PC-3 (cell line): ENCODE results near the gene CTNNA2. TPM values are rescaled to one million over a fixed set of nuclear protein-coding genes. Genes with fewer than 3 reads are reported as not detected.

ENCODE experiments used
- ATAC-seq: fragments of 200-7000 bp; cut with Tn5 transposase; 2 replicates; pipeline ENCODE4 v1.9.1; 2020; ENCODE audit warnings: mild to moderate bottlenecking, moderate library complexity
- BruUV-seq: library from RNA; stranded (reverse); fragments of 400-500 nt; replicated peaks from 2 replicates; lab custom pipeline; 2021; lab: Mats Ljungman, UMichigan
- CTCF ChIA-PET: fragments of 300-600 bp; sonication (Branson Sonifier 250); formaldehyde crosslinking; loops from one replicate; lab custom pipeline; 2022; ENCODE audit warnings: antibody characterized with exemption; lab: Charles Lee
- POLR2A ChIA-PET: fragments of 300-600 bp; sonication (Branson Sonifier 250); formaldehyde crosslinking; loops from one replicate; lab custom pipeline; 2022; ENCODE audit warnings: antibody characterized with exemption; ENCODE audit not compliant: unreplicated experiment; lab: Charles Lee
- DNase-seq: peaks from one replicate; pipeline ENCODE4 v3.0.0-alpha.2; 2015
- H2AFZ ChIP-seq: fragments of 300-600 bp; sonication (generic); 2 replicates; pipeline ENCODE4 v1.6.0; 2016; ENCODE audit warnings: antibody characterized with exemption, low read length
- H3F3A ChIP-seq: fragments of 300-600 bp; sonication (generic); one replicate; pipeline ENCODE4 v1.6.0; 2017; ENCODE audit warnings: antibody characterized with exemption, low read length, control low read depth, mild to moderate bottlenecking; ENCODE audit not compliant: unreplicated experiment
- H3K27ac ChIP-seq: fragments of 300-600 bp; sonication (generic); 2 replicates; pipeline ENCODE4 v1.5.1; 2016; ENCODE audit warnings: mild to moderate bottlenecking, low read length
- H3K27me3 ChIP-seq: fragments of 300-600 bp; sonication (generic); 2 replicates; pipeline ENCODE4 v1.6.1; 2016; ENCODE audit warnings: low read length, mixed read lengths
- H3K36me3 ChIP-seq: fragments of 300-600 bp; sonication (generic); 2 replicates; pipeline ENCODE4 v1.6.1; 2016; ENCODE audit warnings: low read depth, mixed run types, low read length, mixed read lengths
- H3K4me1 ChIP-seq: fragments of 300-600 bp; sonication (generic); 2 replicates; pipeline ENCODE4 v1.5.1; 2016; ENCODE audit warnings: low read length; ENCODE audit not compliant: insufficient read depth
- H3K4me2 ChIP-seq: fragments of 300-600 bp; sonication (generic); 2 replicates; pipeline ENCODE4 v1.6.0; 2016; ENCODE audit warnings: low read length
- H3K4me3 ChIP-seq: fragments of 300-600 bp; sonication (generic); 2 replicates; pipeline ENCODE4 v1.5.1; 2016; ENCODE audit warnings: mild to moderate bottlenecking, low read length, mixed read lengths
- H3K79me2 ChIP-seq: fragments of 300-600 bp; sonication (generic); 2 replicates; pipeline ENCODE4 v1.6.1; 2017; ENCODE audit warnings: low read length, mixed read lengths
- H3K9ac ChIP-seq: fragments of 300-600 bp; sonication (generic); 2 replicates; pipeline ENCODE4 v1.6.0; 2016; ENCODE audit warnings: mild to moderate bottlenecking, low read length
- H3K9me2 ChIP-seq: fragments of 300-600 bp; sonication (generic); replicated peaks from 2 replicates; pipeline ENCODE4 v1.6.1; 2016; ENCODE audit warnings: mixed run types, low read length, mixed read lengths
- H3K9me3 ChIP-seq: fragments of 300-600 bp; sonication (generic); 2 replicates; pipeline ENCODE4 v1.6.1; 2016; ENCODE audit warnings: low read length, mixed read lengths
- H4K20me1 ChIP-seq: fragments of 300-600 bp; sonication (generic); 2 replicates; pipeline ENCODE4 v1.6.1; 2016; ENCODE audit warnings: low read length, mixed read lengths
- CTCF ChIP-seq: fragments of 300-600 bp; sonication (generic); conservative IDR thresholded peaks from 2 replicates; pipeline ENCODE4 v1.5.1; 2017; ENCODE audit warnings: antibody characterized with exemption, low read depth, mild to moderate bottlenecking, low read length
- EZH2 ChIP-seq: fragments of 300-600 bp; sonication (generic); IDR thresholded peaks from one replicate; pipeline ENCODE4 v1.6.1; 2017; ENCODE audit warnings: antibody characterized with exemption, mild to moderate bottlenecking, low read length; ENCODE audit not compliant: unreplicated experiment
- EZH2phosphoT487 ChIP-seq: fragments of 300-600 bp; sonication (generic); IDR thresholded peaks from 2 replicates; pipeline ENCODE4 v1.6.1; 2018; ENCODE audit warnings: mild to moderate bottlenecking, antibody characterized with exemption, low read length, borderline replicate concordance
- intact Hi-C: fragments of 100-400 bp; cut with micrococcal nuclease; formaldehyde crosslinking; loops from 2 replicates; pipeline ENCODE4 v1.9.0; 2023
- total RNA-seq: library from RNA; depleted of rRNA; stranded (reverse); fragments of >200 nt; gene quantifications from 2 replicates; pipeline ENCODE4 v1.2.3, GENCODE V29; 2014

Gene CTNNA2
- total RNA-seq, 1 experiment from 2014 or later, result not detected

- ATAC-seq (no peak), DNase-seq (no peak)
- intact Hi-C loops, result no loop called here
- H3F3A ChIP-seq, result no peaks in the 10 kb centered on the region
- CTCF ChIA-PET, result no interaction called here
- TF ChIP-seq EZH2phosphoT487 (no peak), EZH2 (no peak), CTCF (no peak)
- H3K79me2 ChIP-seq, result no peaks in the 10 kb centered on the region
- H3K27ac ChIP-seq, result no peak overlapping the region
- POLR2A ChIA-PET, result no interaction called here
- H3K9ac ChIP-seq, result no peak overlapping the region
- no TSS peak for BruUV-seq
- H3K9me2 ChIP-seq, result no peaks in the 10 kb centered on the region
- H3K36me3 ChIP-seq, result no peaks in the 10 kb centered on the region
- no peak overlapping the region for H3K4me2 ChIP-seq
- no peaks in the 10 kb centered on the region for H3K9me3 ChIP-seq
- no peaks in the 10 kb centered on the region for H4K20me1 ChIP-seq
- H3K27me3 ChIP-seq, result no peaks in the 10 kb centered on the region
- H3K4me1 ChIP-seq, result no peaks in the 10 kb centered on the region
- H3K4me3 ChIP-seq, result no peak overlapping the region
- no peak overlapping the region for H2AFZ ChIP-seq
These were observed 345.0 kb downstream of the CTNNA2 start for GRCh38 chr2:79857888-79858287.

- intact Hi-C loops, result no loop called here
- Histone ChIP-seq H3K27ac (no peak overlapping the region), H3K4me3 (no peak overlapping the region), H2AFZ (no peak overlapping the region), H3K9me3 (no peaks in the 10 kb centered on the region), H3K36me3 (no peaks in the 10 kb centered on the region), H3K27me3 (no peaks in the 10 kb centered on the region), H3K9ac (no peak overlapping the region), H3K79me2 (no peaks in the 10 kb centered on the region), H3K4me2 (no peak overlapping the region), H3K9me2 (no peaks in the 10 kb centered on the region), H3F3A (no peaks in the 10 kb centered on the region), H3K4me1 (no peaks in the 10 kb centered on the region), H4K20me1 (no peaks in the 10 kb centered on the region)
- ChIA-PET CTCF (no interaction called here), POLR2A (no interaction called here)
- no TSS peak for BruUV-seq
- peak; percentile 17 for DNase-seq
- no peak for ATAC-seq
- no peak for TF ChIP-seq EZH2
- TF ChIP-seq CTCF, result peak; percentile 49
- TF ChIP-seq EZH2phosphoT487, result no peak
These were observed 347.6 kb downstream of the CTNNA2 start for GRCh38 chr2:79860228-79861058.

- ChIA-PET POLR2A (no interaction called here), CTCF (no interaction called here)
- intact Hi-C loops, result no loop called here
- TF ChIP-seq CTCF (no peak), EZH2 (no peak), EZH2phosphoT487 (no peak)
- Histone ChIP-seq H3K36me3 (no peaks in the 10 kb centered on the region), H3K27me3 (no peaks in the 10 kb centered on the region), H4K20me1 (no peaks in the 10 kb centered on the region), H3K4me3 (no peak overlapping the region), H3K79me2 (no peaks in the 10 kb centered on the region), H3K9me3 (no peaks in the 10 kb centered on the region), H3K4me2 (no peak overlapping the region), H2AFZ (no peak overlapping the region), H3K9ac (no peak overlapping the region), H3F3A (no peaks in the 10 kb centered on the region), H3K27ac (no peak overlapping the region), H3K4me1 (no peaks in the 10 kb centered on the region), H3K9me2 (no peaks in the 10 kb centered on the region)
- no peak for ATAC-seq
- BruUV-seq, result no TSS peak
- no peak for DNase-seq
These were observed 348.2 kb downstream of the CTNNA2 start for GRCh38 chr2:79861059-79861374.
